Sigmoid colon (tissue), 7 donors: ENCODE measurements around the gene CD9. TPM values are rescaled to one million over a fixed set of nuclear protein-coding genes. Genes with fewer than 3 reads are reported as not detected.

ENCODE experiments used
- DNase-seq: peaks from one replicate; pipeline ENCODE4 v3.0.0-alpha.2; 2019
- H3K27ac ChIP-seq, 4 donors: fragments of 200-600 bp; sonication (generic); one replicate each; pipeline ENCODE4 v1.5.1; 2016 to 2019; ENCODE audit warnings: mild to moderate bottlenecking in 1 of 4
- H3K27me3 ChIP-seq, 3 donors: fragments of 200-600 bp; sonication (generic); one replicate each; pipeline ENCODE4 v1.5.1; 2019; ENCODE audit warnings: mild to moderate bottlenecking in 1 of 3
- H3K36me3 ChIP-seq, 4 donors: fragments of 200-600 bp; sonication (generic); one replicate each; pipeline ENCODE4 v1.5.1; 2016 to 2019
- H3K4me1 ChIP-seq, 4 donors: fragments of 200-600 bp; sonication (generic); one replicate each; pipeline ENCODE4 v1.5.1; 2017 to 2019
- H3K4me3 ChIP-seq, 4 donors: fragments of 200-600 bp; sonication (generic); one replicate each; pipeline ENCODE4 v1.5.1; 2017 to 2019; ENCODE audit warnings: mild to moderate bottlenecking in 2 of 4, moderate library complexity in 1 of 4
- H3K9me3 ChIP-seq, 4 donors: fragments of 200-600 bp in 3 of 4; sonication (generic) in 3 of 4; one replicate each; pipeline versions ENCODE4 v1.5.1 to v1.6.1; 2013 to 2019
- CTCF ChIP-seq, 4 experiments: fragments of 450-650 bp in 3 of 4; fragments of 200-600 bp in 1 of 4; IDR thresholded peaks; one replicate each; pipeline ENCODE4 v1.5.1; 2016 to 2019; ENCODE audit warnings: antibody characterized with exemption in 4 of 4, mild to moderate bottlenecking in 3 of 4, moderate library complexity in 2 of 4
- EP300 ChIP-seq, 4 donors: sonication (generic); formaldehyde crosslinking; IDR thresholded peaks; one replicate each; pipeline ENCODE4 v1.6.1; 2017; ENCODE audit warnings: antibody characterized with exemption in 4 of 4
- POLR2A ChIP-seq, 2 donors: fragments of 450-650 bp; IDR thresholded peaks; one replicate each; pipeline ENCODE4 v1.6.1; 2016; ENCODE audit warnings: antibody characterized with exemption in 2 of 2, mild to moderate bottlenecking in 2 of 2, moderate library complexity in 2 of 2
- POLR2AphosphoS5 ChIP-seq, 4 donors: sonication (generic); formaldehyde crosslinking; IDR thresholded peaks; one replicate each; pipeline ENCODE4 v1.6.1; 2017; ENCODE audit warnings: antibody characterized with exemption in 4 of 4
- WGBS, 2 donors: extraction: QIAGEN DNeasy Blood & Tissue Kit; methylation state at CpG; one replicate each; pipeline ENCODE4 v1.1.7; 2013; 5-methylcytosine and 5-hydroxymethylcytosine counted together
- intact Hi-C: fragments of 100-400 bp; cut with DNase I; formaldehyde crosslinking; loops from one replicate; pipeline ENCODE4 v1.15.1; 2023
- polyA plus RNA-seq, 3 donors: library from polyadenylated mRNA; stranded (reverse); fragments of 200-250 nt; gene quantifications; one replicate each; pipeline ENCODE4 v1.2.3, GENCODE V29; 2013
- total RNA-seq, 4 donors: library from RNA; depleted of rRNA; stranded (reverse); fragments of >200 nt; gene quantifications; one replicate each; pipeline ENCODE4 v1.1.0, GENCODE V29; 2016
- donor health status: healthy with polysubstance abuse.
- donor health status: Bipolar disorder and iron deficiency.
- donor health status: healthy.

CD9 gene
- total and polyA plus RNA-seq, 7 donors, result 180 to 548 (median 335) TPM

- TF ChIP-seq POLR2AphosphoS5 (IDR thresholded peaks at IDR 0.05), result peak; percentile 35 to 57 (median 51)
- TF ChIP-seq EP300 (IDR thresholded peaks at IDR 0.05), result no peak
- DNase-seq, result peak; percentile 92
- Histone ChIP-seq H3K4me3 (no peak overlapping the region), H3K27ac (peak overlapping the region; percentile 95 to 100 (median 98)), H3K9me3 (no peaks in the 10 kb centered on the region), H3K36me3 (peaks cover 0 to 5% (median 0%) of the 10 kb centered on the region in 4 donors), H3K4me1 (peaks cover 0 to 100% (median 99%) of the 10 kb centered on the region in 4 donors), H3K27me3 (no peaks in the 10 kb centered on the region)
- 22 to 44% methylated on average over 10 of the region's 10 CpGs for WGBS, 2 donors
- intact Hi-C loops, result no loop called here
Measured at GRCh38 chr12:6224550-6224949, 24.4 kb downstream of the CD9 start.

- DNase-seq, result no peak
- WGBS, 2 donors, result 28 to 63% methylated on average over 5 of the region's 5 CpGs
- H3K36me3 ChIP-seq, result no peaks in the 10 kb centered on the region
- H3K27ac ChIP-seq, result peak overlapping the region; percentile 95 to 100 (median 98)
- peaks cover 0 to 100% (median 97%) of the 10 kb centered on the region in 4 donors for H3K4me1 ChIP-seq
- peak overlapping the region in 1 of 4 donors; percentile 8 for H3K4me3 ChIP-seq
- TF ChIP-seq CTCF (IDR thresholded peaks at IDR 0.05), result no peak
- no peak for TF ChIP-seq EP300 (IDR thresholded peaks at IDR 0.05)
- no peak for TF ChIP-seq POLR2AphosphoS5 (IDR thresholded peaks at IDR 0.05)
- TF ChIP-seq POLR2A (IDR thresholded peaks at IDR 0.05), result no peak
- no peaks in the 10 kb centered on the region for H3K27me3 ChIP-seq
- intact Hi-C loops, result no loop called here
- no peaks in the 10 kb centered on the region for H3K9me3 ChIP-seq
Measured at GRCh38 chr12:6225630-6226001, 25.4 kb downstream of the CD9 start.

GRCh38 chr12:6226002-6226678 is 25.9 kb downstream of the CD9 start:
- intact Hi-C loops, result no loop called here
- DNase-seq, result peak; percentile 97
- Histone ChIP-seq H3K9me3 (no peaks in the 10 kb centered on the region), H3K36me3 (no peaks in the 10 kb centered on the region), H3K27ac (peak overlapping the region; percentile 95 to 100 (median 98)), H3K27me3 (no peaks in the 10 kb centered on the region), H3K4me1 (peaks cover 0 to 100% (median 97%) of the 10 kb centered on the region in 4 donors), H3K4me3 (peak overlapping the region in 3 of 4 donors; percentile 3 to 15 (median 8))
- WGBS, 2 donors, result 7 to 27% methylated on average over 12 of the region's 12 CpGs
- TF ChIP-seq CTCF (IDR thresholded peaks at IDR 0.05) (no peak), POLR2A (IDR thresholded peaks at IDR 0.05) (peak in 1 of 2 donors; percentile 9), EP300 (IDR thresholded peaks at IDR 0.05) (peak; percentile 91 to 96 (median 93)), POLR2AphosphoS5 (IDR thresholded peaks at IDR 0.05) (peak; percentile 79 to 90 (median 85))

- intact Hi-C loops, result no loop called here
- no peaks in the 10 kb centered on the region for H3K36me3 ChIP-seq
- H3K4me3 ChIP-seq, result peak overlapping the region in 3 of 4 donors; percentile 3 to 15 (median 8)
- H3K27me3 ChIP-seq, result no peaks in the 10 kb centered on the region
- peak overlapping the region; percentile 95 to 100 (median 98) for H3K27ac ChIP-seq
- H3K4me1 ChIP-seq, result peaks cover 0 to 100% (median 98%) of the 10 kb centered on the region in 4 donors
- WGBS, 2 donors, result 13 to 57% methylated on average over 10 of the region's 10 CpGs
- no peaks in the 10 kb centered on the region for H3K9me3 ChIP-seq
- peak; percentile 93 for DNase-seq
- TF ChIP-seq POLR2AphosphoS5 (IDR thresholded peaks at IDR 0.05) (peak; percentile 2 to 79 (median 52)), CTCF (IDR thresholded peaks at IDR 0.05) (no peak), POLR2A (IDR thresholded peaks at IDR 0.05) (peak; percentile 17 to 47)
Measured at GRCh38 chr12:6226679-6227051, 26.5 kb downstream of the CD9 start.

GRCh38 chr12:6228535-6229223 is 28.5 kb downstream of the CD9 start:
- TF ChIP-seq EP300 (IDR thresholded peaks at IDR 0.05), result peak in 1 of 4 donors; percentile 56
- TF ChIP-seq POLR2A (IDR thresholded peaks at IDR 0.05), result no peak
- TF ChIP-seq CTCF (IDR thresholded peaks at IDR 0.05), result no peak
- peak; percentile 5 to 27 (median 17) for TF ChIP-seq POLR2AphosphoS5 (IDR thresholded peaks at IDR 0.05)
- H3K27me3 ChIP-seq, result no peaks in the 10 kb centered on the region
- H3K27ac ChIP-seq, result peak overlapping the region; percentile 95 to 100 (median 98)
- H3K4me1 ChIP-seq, result peaks cover 0 to 100% (median 98%) of the 10 kb centered on the region in 4 donors
- H3K9me3 ChIP-seq, result no peaks in the 10 kb centered on the region
- peak; percentile 89 for DNase-seq
- no peak overlapping the region for H3K4me3 ChIP-seq
- intact Hi-C loops, result loop anchor here (1.0 kb wide), 1 partner anchor 26 kb away; no protein-coding TSS in a partner anchor
- H3K36me3 ChIP-seq, result peaks cover 0 to 13% (median 2%) of the 10 kb centered on the region in 4 donors
- 11 to 49% methylated on average over 9 of the region's 9 CpGs for WGBS, 2 donors
